GM13976 (cell line): ENCODE results near the gene PPM1H.

Source experiments
- DNase-seq: peaks from one replicate; pipeline ENCODE4 v3.0.0; 2012; ENCODE audit warnings: low spot score
- CTCF ChIP-seq: IDR thresholded peaks from 2 replicates; pipeline ENCODE4 v1.5.1; 2012; ENCODE audit warnings: borderline replicate concordance, mild to moderate bottlenecking; ENCODE audit not compliant: insufficient read depth; ENCODE audit errors: extremely low read depth, missing control alignments, control extremely low read depth
- in situ Hi-C: fragments of 300-500 bp; cut with MboI; formaldehyde crosslinking; loops from one replicate; pipeline ENCODE4 v1.12.0; 2022; ENCODE audit warnings: low sequenced_read_pairs, mixed read lengths, inconsistent platforms; ENCODE audit not compliant: unreplicated experiment

The PPM1H gene

GRCh38 chr12:62758216-62758615 is 176.7 kb downstream of the PPM1H start:
- no peak for TF ChIP-seq CTCF
- in situ Hi-C loops: no loop called here
- no peak for DNase-seq

GRCh38 chr12:62757048-62757447 is 177.9 kb downstream of the PPM1H start:
- TF ChIP-seq CTCF: no peak
- DNase-seq: no peak
- in situ Hi-C loops: no loop called here

- no peak for TF ChIP-seq CTCF
- in situ Hi-C loops: no loop called here
- DNase-seq: no peak
These were observed 180.2 kb downstream of the PPM1H start for GRCh38 chr12:62754706-62755105.

- in situ Hi-C loops: no loop called here
- no peak for TF ChIP-seq CTCF
- no peak for DNase-seq
These were observed 183.2 kb downstream of the PPM1H start for GRCh38 chr12:62751810-62752155.

- no peak for DNase-seq
- in situ Hi-C loops: no loop called here
- TF ChIP-seq CTCF: no peak
These were observed 183.8 kb downstream of the PPM1H start for GRCh38 chr12:62750941-62751809.

- DNase-seq: no peak
- in situ Hi-C loops: no loop called here
- TF ChIP-seq CTCF: no peak
These were observed 185.4 kb downstream of the PPM1H start for GRCh38 chr12:62749586-62749985.
